Activated CD4-positive, alpha-beta T cell treated with anti-CD3 and anti-CD28 coated beads, Interleukin-2, amount 10 ng/mL, durations not matched to agents 24 days and 14 days (primary cell): ENCODE data around the gene PRTN3. TPM values are rescaled to one million over a fixed set of nuclear protein-coding genes. Genes with fewer than 3 reads are reported as not detected.
"Not testable (repeated sequence)": the region's sequence is repeated elsewhere in the genome, so short reads cannot be mapped to it uniquely, and the experiment has no call there.

ENCODE experiments used
- DNase-seq: peaks from one replicate; pipeline ENCODE4 v3.0.0; 2022
- H3K27ac Mint-ChIP-seq: one replicate; pipeline ENCODE4 v1.8.0; 2022; ENCODE audit warnings: mild to moderate bottlenecking, mixed read lengths
- H3K27me3 Mint-ChIP-seq: one replicate; pipeline ENCODE4 v1.8.0; 2022; ENCODE audit warnings: mixed read lengths
- H3K36me3 Mint-ChIP-seq: one replicate; pipeline ENCODE4 v1.8.0; 2022; ENCODE audit warnings: low read depth, mild to moderate bottlenecking, mixed read lengths
- H3K4me1 Mint-ChIP-seq: one replicate; pipeline ENCODE4 v1.8.0; 2021; ENCODE audit warnings: mixed read lengths
- H3K4me3 Mint-ChIP-seq: one replicate; pipeline ENCODE4 v1.8.0; 2022; ENCODE audit warnings: mild to moderate bottlenecking, moderate library complexity, mixed read lengths
- H3K9me3 Mint-ChIP-seq: one replicate; pipeline ENCODE4 v1.8.0; 2021; ENCODE audit warnings: mixed read lengths
- intact Hi-C: fragments of 100-400 bp; cut with micrococcal nuclease; formaldehyde crosslinking; loops from one replicate; pipeline ENCODE4 v1.15.1; 2023
- total RNA-seq: library from RNA; stranded (reverse); gene quantifications from 2 replicates; pipeline ENCODE4 v1.2.3, GENCODE V29; 2022

PRTN3 gene
- total RNA-seq, 1 donor from 2014 or later, result not detected

DNA sequence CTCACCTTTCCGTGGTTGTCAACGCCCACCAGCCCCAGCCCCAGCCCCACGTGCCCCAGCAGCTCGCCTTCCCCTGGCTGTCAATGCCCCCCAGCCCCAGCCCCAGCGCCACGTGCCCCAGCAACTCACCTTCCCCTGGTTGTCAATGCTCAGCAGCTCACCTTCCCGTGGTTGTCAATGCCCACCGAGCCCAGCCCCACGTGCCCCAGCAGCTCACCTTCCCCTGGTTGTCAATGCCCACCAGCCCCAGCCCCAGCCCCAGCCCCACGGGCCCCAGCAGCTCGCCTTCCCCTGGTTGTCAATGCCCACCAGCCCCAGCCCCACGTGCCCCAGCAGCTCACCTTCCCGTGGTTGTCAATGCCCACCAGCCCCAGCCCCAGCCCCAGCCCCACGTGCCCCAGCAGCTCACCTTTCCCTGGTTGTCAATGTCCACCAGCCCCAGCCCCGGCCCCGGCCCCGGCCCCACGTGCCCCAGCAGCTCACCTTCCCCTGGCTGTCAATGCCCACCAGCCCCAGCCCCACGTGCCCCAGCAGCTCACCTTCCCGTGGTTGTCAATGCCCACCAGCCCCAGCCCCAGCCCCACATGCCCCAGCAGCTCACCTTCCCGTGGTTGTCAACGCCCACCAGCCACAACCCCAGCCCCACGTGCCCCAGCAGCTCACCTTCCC lies 37.3 kb downstream of the PRTN3 start:
- H3K4me1 Mint-ChIP-seq, intact Hi-C loops, H3K9me3 Mint-ChIP-seq, DNase-seq, H3K27ac Mint-ChIP-seq, H3K4me3 Mint-ChIP-seq, H3K27me3 Mint-ChIP-seq: not testable (repeated sequence)
- H3K36me3 Mint-ChIP-seq, result peaks cover 18% of the 10 kb centered on the region

DNA sequence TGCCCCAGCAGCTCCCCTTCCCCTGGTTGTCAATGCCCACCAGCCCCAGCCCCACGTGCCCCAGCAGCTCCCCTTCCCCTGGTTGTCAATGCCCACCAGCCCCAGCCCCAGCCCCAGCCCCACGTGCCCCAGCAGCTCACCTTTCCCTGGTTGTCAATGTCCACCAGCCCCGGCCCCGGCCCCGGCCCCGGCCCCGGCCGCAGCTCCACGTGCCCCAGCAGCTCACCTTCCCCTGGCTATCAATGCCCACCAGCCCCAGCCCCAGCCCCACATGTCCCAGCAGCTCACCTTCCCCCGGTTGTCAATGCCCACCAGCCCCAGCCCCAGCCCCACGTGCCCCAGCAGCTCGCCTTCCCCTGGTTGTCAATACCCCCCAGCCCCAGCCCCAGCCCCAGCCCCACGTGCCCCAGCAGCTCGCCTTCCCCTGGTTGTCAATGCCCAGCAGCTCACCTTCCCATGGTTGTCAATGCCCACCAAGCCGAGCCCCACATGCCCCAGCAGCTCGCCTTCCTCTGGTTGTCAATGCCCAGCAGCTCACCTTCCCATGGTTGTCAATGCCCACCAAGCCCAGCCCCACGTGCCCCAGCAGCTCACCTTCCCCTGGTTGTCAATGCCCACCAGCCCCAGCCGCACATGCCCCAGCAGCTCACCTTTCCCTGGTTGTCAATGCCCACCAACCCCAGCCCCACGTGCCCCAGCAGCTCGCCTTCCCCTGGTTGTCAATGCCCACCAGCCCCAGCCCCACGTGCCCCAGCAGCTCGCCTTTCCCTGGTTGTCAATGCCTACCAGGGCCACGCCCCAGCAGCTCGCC lies 38.2 kb downstream of the PRTN3 start:
- H3K4me3 Mint-ChIP-seq, H3K9me3 Mint-ChIP-seq, H3K27me3 Mint-ChIP-seq, H3K27ac Mint-ChIP-seq, H3K4me1 Mint-ChIP-seq, intact Hi-C loops, DNase-seq: not testable (repeated sequence)
- H3K36me3 Mint-ChIP-seq, result peaks cover 19% of the 10 kb centered on the region

GRCh38 chr19:879711-880438 lies 39.1 kb downstream of the PRTN3 start:
- peaks cover 23% of the 10 kb centered on the region for H3K36me3 Mint-ChIP-seq
- no peak overlapping the region for H3K27ac Mint-ChIP-seq
- no peaks in the 10 kb centered on the region for H3K27me3 Mint-ChIP-seq
- no peak overlapping the region for H3K4me3 Mint-ChIP-seq
- no peaks in the 10 kb centered on the region for H3K9me3 Mint-ChIP-seq
- DNase-seq, result no peak
- no peaks in the 10 kb centered on the region for H3K4me1 Mint-ChIP-seq
- intact Hi-C loops, result no loop called here

DNA sequence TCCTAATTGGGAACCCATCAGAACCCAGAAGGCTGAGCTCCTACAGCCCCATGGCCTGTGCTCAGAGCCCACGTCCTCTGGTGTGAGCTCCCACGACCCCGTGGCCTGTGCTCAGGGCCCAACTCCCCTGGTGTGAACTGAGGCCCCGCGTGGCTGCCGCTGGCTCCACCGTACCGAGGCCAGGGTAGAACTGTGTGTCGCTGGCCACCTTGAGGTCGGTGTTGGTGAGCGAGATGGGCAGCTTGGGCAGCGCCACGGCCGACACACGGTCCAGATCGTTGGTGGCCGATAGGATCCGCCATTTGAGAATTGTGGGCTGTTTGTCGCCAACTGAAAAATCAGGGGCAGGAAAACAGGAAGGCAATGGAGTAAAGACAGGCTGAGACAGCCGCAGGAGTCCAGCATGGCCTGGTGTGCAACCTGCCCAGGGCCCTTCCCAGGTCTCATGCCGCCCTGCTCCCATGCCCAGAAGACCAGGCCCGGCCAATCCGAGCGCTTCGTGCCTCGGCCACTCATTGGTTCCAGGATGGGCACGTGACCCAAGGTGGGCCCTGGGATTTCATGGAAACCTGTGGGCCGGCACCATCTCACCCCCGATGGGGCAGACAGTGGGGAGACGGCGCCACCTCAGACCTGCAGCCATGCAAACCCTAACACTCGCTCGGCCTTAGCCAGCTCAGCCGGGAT lies 40.7 kb downstream of the PRTN3 start:
- H3K36me3 Mint-ChIP-seq, result peaks cover 25% of the 10 kb centered on the region
- no peak for DNase-seq
- no peak overlapping the region for H3K4me3 Mint-ChIP-seq
- no peaks in the 10 kb centered on the region for H3K27me3 Mint-ChIP-seq
- no peak overlapping the region for H3K27ac Mint-ChIP-seq
- intact Hi-C loops, result no loop called here
- H3K9me3 Mint-ChIP-seq, result no peaks in the 10 kb centered on the region
- no peaks in the 10 kb centered on the region for H3K4me1 Mint-ChIP-seq

DNA sequence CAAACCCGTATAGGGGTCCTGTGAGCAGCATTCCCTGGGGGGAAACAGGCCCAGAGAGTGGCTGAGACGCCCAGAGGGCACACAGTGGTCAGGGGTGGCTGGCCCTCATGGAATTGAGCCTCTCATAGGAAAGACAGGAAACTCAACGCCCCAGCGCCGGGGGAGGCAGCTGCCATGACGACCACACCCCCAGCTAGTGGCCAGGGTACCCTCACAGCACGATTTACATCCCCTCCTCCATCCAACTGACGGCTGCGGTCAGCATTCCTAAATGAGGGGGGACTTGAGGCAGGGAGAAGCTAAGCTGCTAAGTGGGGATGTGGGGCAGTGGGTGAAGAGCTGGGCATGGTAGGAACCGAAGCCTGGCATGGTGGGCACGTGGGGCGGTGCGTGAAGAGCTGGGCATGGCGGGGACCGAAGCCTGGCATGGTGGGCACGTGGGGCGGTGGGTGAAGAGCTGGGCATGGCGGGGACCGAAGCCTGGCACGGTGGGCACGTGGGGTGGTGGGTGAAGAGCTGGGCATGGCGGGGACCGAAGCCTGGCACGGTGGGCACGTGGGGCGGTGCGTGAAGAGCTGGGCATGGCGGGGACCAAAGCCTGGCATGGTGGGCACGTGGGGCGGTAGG lies 42.2 kb downstream of the PRTN3 start:
- H3K9me3 Mint-ChIP-seq, result no peaks in the 10 kb centered on the region
- H3K4me3 Mint-ChIP-seq, result no peak overlapping the region
- intact Hi-C loops, result no loop called here
- H3K4me1 Mint-ChIP-seq, result no peaks in the 10 kb centered on the region
- H3K27ac Mint-ChIP-seq, result no peak overlapping the region
- no peaks in the 10 kb centered on the region for H3K27me3 Mint-ChIP-seq
- no peak for DNase-seq
- H3K36me3 Mint-ChIP-seq, result peaks cover 28% of the 10 kb centered on the region

- H3K27ac Mint-ChIP-seq, result no peak overlapping the region
- intact Hi-C loops, result no loop called here
- no peaks in the 10 kb centered on the region for H3K4me1 Mint-ChIP-seq
- DNase-seq, result no peak
- H3K4me3 Mint-ChIP-seq, result no peak overlapping the region
- no peaks in the 10 kb centered on the region for H3K9me3 Mint-ChIP-seq
- H3K36me3 Mint-ChIP-seq, result peaks cover 28% of the 10 kb centered on the region
- H3K27me3 Mint-ChIP-seq, result no peaks in the 10 kb centered on the region
Observed at GRCh38 chr19:883661-884211, 42.9 kb downstream of the PRTN3 start.

- H3K27me3 Mint-ChIP-seq, result no peaks in the 10 kb centered on the region
- intact Hi-C loops, result no loop called here
Observed at GRCh38 chr19:884420-885211, 43.8 kb downstream of the PRTN3 start.

DNA sequence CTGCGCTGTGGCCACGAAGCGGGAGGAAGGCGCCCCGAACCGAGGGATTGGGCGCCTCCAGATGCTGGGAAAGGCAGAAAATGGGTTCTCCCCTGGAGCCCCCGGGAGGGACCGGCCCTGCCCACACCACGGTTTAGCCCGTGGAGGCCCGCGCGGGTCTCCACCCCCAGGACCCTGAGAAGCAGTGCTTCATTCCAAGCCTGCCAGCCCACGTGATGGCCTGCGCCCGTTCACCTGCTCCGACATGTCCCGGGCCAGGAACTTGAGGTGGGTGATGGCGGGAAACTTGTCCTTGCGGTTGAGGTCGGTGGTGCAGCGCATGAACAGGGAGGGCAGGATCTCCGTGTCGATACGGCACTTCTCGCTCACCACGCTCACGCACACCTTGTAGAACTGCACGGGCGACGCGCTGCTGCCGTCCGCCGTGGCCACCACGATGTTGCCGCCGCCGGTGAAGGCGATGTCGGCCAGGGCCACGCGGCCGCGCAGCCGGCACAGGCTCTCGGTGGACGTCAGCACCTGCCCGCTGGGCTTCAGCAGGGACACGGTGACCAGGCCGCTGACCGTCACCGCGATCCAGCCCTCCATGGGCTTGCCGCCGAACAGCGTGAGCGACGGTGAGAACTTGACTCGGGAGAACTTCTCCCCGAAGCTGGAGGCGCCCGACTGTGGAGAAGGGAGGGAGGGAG lies 44.9 kb downstream of the PRTN3 start:
- H3K36me3 Mint-ChIP-seq, result peaks cover 33% of the 10 kb centered on the region
- intact Hi-C loops, result no loop called here
- no peak overlapping the region for H3K27ac Mint-ChIP-seq
- no peaks in the 10 kb centered on the region for H3K27me3 Mint-ChIP-seq
- no peaks in the 10 kb centered on the region for H3K9me3 Mint-ChIP-seq
- H3K4me3 Mint-ChIP-seq, result no peak overlapping the region
- no peaks in the 10 kb centered on the region for H3K4me1 Mint-ChIP-seq
- DNase-seq, result no peak

More at GRCh38 chr19:884420-885211, 43.8 kb downstream of the PRTN3 start:
- H3K4me3 Mint-ChIP-seq, result no peak overlapping the region
- no peak for DNase-seq
- H3K9me3 Mint-ChIP-seq, result no peaks in the 10 kb centered on the region
- H3K36me3 Mint-ChIP-seq, result peaks cover 29% of the 10 kb centered on the region
- no peaks in the 10 kb centered on the region for H3K4me1 Mint-ChIP-seq
- H3K27ac Mint-ChIP-seq, result no peak overlapping the region

DNA sequence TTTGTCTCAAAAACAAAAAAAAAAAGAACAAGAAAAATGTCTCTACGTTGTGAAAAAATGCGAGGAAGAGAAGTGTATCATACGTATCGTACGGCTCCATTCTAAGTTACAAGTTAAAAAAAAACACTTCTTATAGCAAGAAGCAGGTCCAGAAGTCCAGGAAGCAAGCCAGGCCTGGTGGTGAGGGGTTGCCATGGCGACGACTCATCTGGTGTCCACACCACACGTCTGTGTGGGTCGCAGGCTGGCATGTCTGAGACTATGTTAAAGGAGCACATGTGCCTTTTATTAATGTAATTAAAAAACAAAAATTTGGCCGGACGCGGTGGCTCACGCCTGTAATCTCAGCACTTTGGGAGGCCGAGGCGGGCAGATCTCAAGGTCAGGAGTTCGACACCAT lies 46.3 kb downstream of the PRTN3 start:
- Mint-ChIP-seq H3K27ac (no peak overlapping the region), H3K27me3 (no peaks in the 10 kb centered on the region), H3K9me3 (no peaks in the 10 kb centered on the region), H3K4me1 (peaks cover 5% of the 10 kb centered on the region), H3K4me3 (no peak overlapping the region), H3K36me3 (peaks cover 24% of the 10 kb centered on the region)
- no peak for DNase-seq
- intact Hi-C loops, result no loop called here

DNA sequence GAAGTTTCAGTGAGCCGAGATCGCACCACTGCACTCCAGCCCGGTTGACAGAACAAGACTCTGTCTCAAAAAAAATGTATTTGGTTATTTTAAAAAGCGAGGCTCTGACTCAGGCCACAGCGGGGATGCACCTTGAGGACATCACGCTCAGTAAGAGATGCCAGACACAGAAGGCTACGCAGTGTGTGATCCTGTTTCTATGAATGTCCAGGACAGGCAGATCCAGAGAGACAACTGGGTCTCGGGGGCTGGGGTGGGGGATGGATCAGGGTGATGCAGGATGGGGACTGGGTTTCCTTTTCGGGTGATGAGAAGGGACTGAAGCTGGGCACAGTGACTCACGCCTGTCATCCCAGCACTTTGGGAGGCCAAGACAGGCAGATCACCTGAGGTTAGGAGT lies 46.8 kb downstream of the PRTN3 start:
- Mint-ChIP-seq H3K9me3 (no peaks in the 10 kb centered on the region), H3K4me3 (no peak overlapping the region), H3K36me3 (peaks cover 24% of the 10 kb centered on the region), H3K27ac (no peak overlapping the region), H3K4me1 (peaks cover 7% of the 10 kb centered on the region), H3K27me3 (no peaks in the 10 kb centered on the region)
- no peak for DNase-seq
- intact Hi-C loops, result no loop called here

- Mint-ChIP-seq H3K27ac (peak overlapping the region; percentile 15), H3K27me3 (no peaks in the 10 kb centered on the region), H3K4me1 (peaks cover 15% of the 10 kb centered on the region), H3K4me3 (no peak overlapping the region), H3K9me3 (no peaks in the 10 kb centered on the region), H3K36me3 (peaks cover 23% of the 10 kb centered on the region)
- peak; percentile 73 for DNase-seq
- intact Hi-C loops, result no loop called here
Observed at GRCh38 chr19:888581-889385, 48.0 kb downstream of the PRTN3 start.
